Coronary artery (tissue), 2 donors: Measurements from ENCODE around the gene RNF223.

Source experiments
- DNase-seq: peaks from one replicate; pipeline ENCODE4 v3.0.0-alpha.2; 2017; ENCODE audit warnings: low spot score
- H3K27ac ChIP-seq, 2 donors: fragments of 200-600 bp; sonication (generic); one replicate each; pipeline ENCODE4 v1.5.1; 2016 to 2019
- H3K4me3 ChIP-seq: fragments of 200-600 bp; sonication (generic); 2 replicates; pipeline ENCODE4 v1.5.1; 2016; ENCODE audit warnings: mild to moderate bottlenecking, moderate library complexity
- TF ChIP-seq, protein P1 (sequence below): fragments of 200-600 bp; sonication (generic); IDR thresholded peaks from one replicate; pipeline ENCODE4 v1.5.1; 2019; ENCODE audit warnings: antibody characterized with exemption

Gene RNF223

GRCh38 chr1:1119272-1119890, 45.3 kb upstream of the RNF223 start:
- TF ChIP-seq, protein P1, sequence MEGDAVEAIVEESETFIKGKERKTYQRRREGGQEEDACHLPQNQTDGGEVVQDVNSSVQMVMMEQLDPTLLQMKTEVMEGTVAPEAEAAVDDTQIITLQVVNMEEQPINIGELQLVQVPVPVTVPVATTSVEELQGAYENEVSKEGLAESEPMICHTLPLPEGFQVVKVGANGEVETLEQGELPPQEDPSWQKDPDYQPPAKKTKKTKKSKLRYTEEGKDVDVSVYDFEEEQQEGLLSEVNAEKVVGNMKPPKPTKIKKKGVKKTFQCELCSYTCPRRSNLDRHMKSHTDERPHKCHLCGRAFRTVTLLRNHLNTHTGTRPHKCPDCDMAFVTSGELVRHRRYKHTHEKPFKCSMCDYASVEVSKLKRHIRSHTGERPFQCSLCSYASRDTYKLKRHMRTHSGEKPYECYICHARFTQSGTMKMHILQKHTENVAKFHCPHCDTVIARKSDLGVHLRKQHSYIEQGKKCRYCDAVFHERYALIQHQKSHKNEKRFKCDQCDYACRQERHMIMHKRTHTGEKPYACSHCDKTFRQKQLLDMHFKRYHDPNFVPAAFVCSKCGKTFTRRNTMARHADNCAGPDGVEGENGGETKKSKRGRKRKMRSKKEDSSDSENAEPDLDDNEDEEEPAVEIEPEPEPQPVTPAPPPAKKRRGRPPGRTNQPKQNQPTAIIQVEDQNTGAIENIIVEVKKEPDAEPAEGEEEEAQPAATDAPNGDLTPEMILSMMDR = no peak
- DNase-seq = peak; percentile 26
- Histone ChIP-seq H3K4me3 (no peak overlapping the region), H3K27ac (no peak overlapping the region)

- no peak overlapping the region for H3K4me3 ChIP-seq
- no peak overlapping the region for H3K27ac ChIP-seq
- peak; percentile 66 for DNase-seq
- TF ChIP-seq, protein P1 = no peak
These were observed 44.7 kb upstream of the RNF223 start for GRCh38 chr1:1118876-1119220.

DNA sequence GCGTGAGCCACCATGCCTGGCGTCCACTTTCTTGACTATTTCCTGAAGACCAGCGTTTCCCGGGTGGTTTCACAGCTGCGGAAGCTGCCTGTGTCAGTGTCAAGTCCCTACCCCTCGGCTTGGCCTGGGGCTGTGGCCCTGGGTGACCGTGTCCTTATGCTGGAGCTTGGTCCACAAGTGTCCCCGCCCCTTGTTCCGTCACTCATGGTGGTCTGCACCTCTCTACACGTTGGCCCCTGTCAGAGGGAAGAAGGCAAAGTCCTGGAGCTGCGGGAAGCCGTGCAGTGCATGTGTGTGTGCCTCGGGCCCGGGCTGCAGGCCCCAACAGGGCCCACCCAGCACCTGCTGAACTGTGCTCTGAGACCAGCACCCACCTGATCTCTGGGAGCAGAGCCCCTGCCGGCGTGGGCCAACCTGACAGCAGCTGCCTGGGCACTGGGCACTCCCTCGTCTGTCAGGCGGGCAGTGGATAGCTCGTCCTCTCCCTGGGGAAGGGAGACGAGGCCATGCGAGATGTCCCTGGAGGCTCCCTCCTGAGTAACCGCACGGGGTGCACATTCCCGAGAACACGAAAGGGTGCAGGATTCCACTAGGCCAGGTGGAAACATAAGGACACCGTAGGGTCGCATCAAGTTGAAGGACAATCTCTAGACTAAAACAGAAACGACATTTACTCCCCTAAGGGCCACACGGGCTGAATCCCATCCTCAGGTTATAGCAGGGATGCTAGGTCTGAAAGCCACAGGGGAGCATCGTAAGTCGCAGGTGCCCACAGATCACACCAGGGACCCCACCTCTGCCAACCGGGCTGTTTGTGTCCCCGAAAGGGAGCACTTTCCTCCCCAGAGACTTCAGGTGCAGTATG, 44.1 kb upstream of the RNF223 start:
- H3K27ac ChIP-seq = no peak overlapping the region
- TF ChIP-seq, protein P1 = no peak
- H3K4me3 ChIP-seq = no peak overlapping the region
- peak; percentile 62 for DNase-seq

DNA sequence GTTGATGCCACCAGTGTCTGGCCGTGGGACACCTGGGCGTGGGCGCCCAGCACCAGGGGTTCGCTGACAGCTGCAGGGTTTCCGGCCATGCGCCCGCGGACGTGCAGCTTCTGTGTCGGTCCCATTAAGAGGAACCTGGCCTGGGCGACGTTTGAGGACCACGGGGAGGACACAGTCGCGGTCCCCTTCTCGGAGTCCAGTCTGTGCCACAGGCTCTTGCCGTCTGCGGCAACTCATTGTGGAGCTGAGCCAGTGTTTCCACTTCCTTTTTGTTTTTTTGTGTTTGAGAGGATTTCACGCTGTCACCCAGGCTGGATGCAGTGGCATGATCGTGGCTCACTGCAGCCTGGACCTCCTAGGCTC, 43.3 kb upstream of the RNF223 start:
- TF ChIP-seq, protein P1 = no peak
- H3K4me3 ChIP-seq = no peak overlapping the region
- no peak overlapping the region for H3K27ac ChIP-seq
- DNase-seq = no peak

- no peak for DNase-seq
- TF ChIP-seq, protein P1 = no peak
- H3K27ac ChIP-seq = peak overlapping the region in 1 of 2 donors; percentile 14
- peak overlapping the region; percentile 88 for H3K4me3 ChIP-seq
These were observed 42.8 kb upstream of the RNF223 start for GRCh38 chr1:1116701-1117468.

DNA sequence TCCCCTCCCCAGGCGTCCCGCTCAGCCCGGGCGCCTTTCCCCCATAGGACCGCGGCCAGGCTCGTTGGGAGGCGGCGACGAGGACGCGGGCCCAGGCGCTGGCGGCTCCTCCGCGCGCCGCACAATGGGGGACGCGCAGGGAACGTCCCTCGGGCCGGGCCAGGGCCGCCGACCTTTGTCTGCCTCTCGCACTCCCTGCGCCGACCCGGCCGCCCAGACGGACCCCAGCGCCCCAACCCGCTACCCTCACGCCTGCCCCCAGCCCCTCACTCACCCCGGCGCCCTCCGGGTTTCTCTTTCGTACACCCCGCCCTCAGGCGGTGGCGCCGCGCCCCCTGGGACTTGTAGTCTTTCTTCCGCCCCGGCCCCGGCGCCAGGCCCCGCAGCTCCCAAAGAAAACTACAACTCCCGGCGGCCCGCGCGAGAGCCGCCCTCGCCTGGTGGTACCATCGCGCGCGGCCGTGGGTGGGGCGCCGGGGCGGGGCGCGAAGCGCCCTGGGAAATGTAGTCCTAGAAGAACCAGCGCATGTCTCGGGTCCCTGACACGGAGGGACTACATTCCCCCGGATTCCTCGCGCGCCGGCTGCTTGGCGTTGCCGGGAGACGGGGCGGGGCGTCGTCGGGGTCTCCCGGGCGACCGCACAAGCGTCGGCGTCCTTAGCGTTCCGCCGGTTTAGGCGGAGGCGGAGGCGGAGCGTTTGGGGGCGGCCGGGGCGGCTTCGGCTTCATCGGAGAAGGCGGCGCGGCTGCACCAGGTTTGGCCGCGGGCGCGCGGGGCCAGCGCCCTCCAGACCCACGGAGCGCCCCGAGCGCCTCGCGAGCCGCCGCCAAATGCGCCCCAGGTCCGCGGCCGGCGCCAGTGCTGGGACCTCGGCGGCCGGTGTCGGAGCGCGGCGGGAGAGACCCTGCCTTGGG, 41.9 kb upstream of the RNF223 start, which contains the start of gene C1orf159:
TSS of gene C1orf159 (minus strand) at position 304 of the 915 bp plus-strand sequence. CDS start 24,546 bp downstream, outside the sequence.
- peak; percentile 99 for DNase-seq
- H3K4me3 ChIP-seq = peak within 1 kb of the TSS; percentile 88
- TF ChIP-seq, protein P1 = no peak
- peak within 1 kb of the TSS; percentile 74 to 78 for H3K27ac ChIP-seq
